H1 (cell line): Measurements from ENCODE around the gene ABHD11. TPM values are rescaled to one million over a fixed set of nuclear protein-coding genes. Genes with fewer than 3 reads are reported as not detected.
A peak's percentile ranks its signal among the peaks of the same experiment; 100 is the strongest.
"Not testable (repeated sequence)": the region's sequence is repeated elsewhere in the genome, so short reads cannot be mapped to it uniquely, and the experiment has no call there.

Experiments
- CTCF ChIA-PET: fragments of 300-600 bp; sonication (Branson Sonifier 250); formaldehyde crosslinking; loops from one replicate; lab custom pipeline; 2021; ENCODE audit not compliant: partially characterized antibody; lab: Charles Lee
- POLR2A ChIA-PET: fragments of 300-600 bp; sonication (Branson Sonifier 250); formaldehyde crosslinking; loops from one replicate; lab custom pipeline; 2021; ENCODE audit warnings: inconsistent platforms; ENCODE audit not compliant: partially characterized antibody; lab: Charles Lee
- DNase-seq, 2 experiments: peaks; one replicate each; pipeline versions ENCODE4 v3.0.0 to v3.0.0-alpha.2; 2010 to 2022; ENCODE audit warnings: low spot score in 2 of 2, low read depth in 1 of 2, mixed read lengths in 1 of 2
- FAIRE-seq: peaks from 2 replicates; lab custom pipeline; 2011; peaks lifted over from hg19 to GRCh38; lab: Jason Lieb, UNC
- H2AFZ ChIP-seq: 2 replicates; pipeline ENCODE4 v1.8.1; 2012; ENCODE audit warnings: low read length, inconsistent platforms
- H2AK5ac ChIP-seq: 2 replicates; pipeline ENCODE4 v1.6.1; 2013; ENCODE audit warnings: low read depth, low read length
- H2BK120ac ChIP-seq: replicated peaks from 2 replicates; pipeline ENCODE3; 2013; ENCODE audit warnings: low read depth, low read length, inconsistent platforms
- H2BK12ac ChIP-seq: 2 replicates; pipeline ENCODE4 v1.6.1; 2013; ENCODE audit warnings: low read depth, low read length
- H2BK15ac ChIP-seq: 2 replicates; pipeline ENCODE4 v1.6.1; 2013; ENCODE audit warnings: low read length
- H2BK20ac ChIP-seq: 2 replicates; pipeline ENCODE4 v1.6.1; 2013; ENCODE audit warnings: low read length
- H2BK5ac ChIP-seq: 2 replicates; pipeline ENCODE4 v1.6.1; 2013; ENCODE audit warnings: low read depth, low read length
- H3K14ac ChIP-seq: 2 replicates; pipeline ENCODE4 v1.6.1; 2013; ENCODE audit warnings: inconsistent platforms; ENCODE audit not compliant: insufficient read length
- H3K18ac ChIP-seq: 2 replicates; pipeline ENCODE4 v1.6.1; 2013; ENCODE audit warnings: low read length; ENCODE audit errors: extremely low read depth
- H3K23ac ChIP-seq: 2 replicates; pipeline ENCODE4 v1.6.1; 2013; ENCODE audit warnings: inconsistent platforms; ENCODE audit not compliant: insufficient read length
- H3K23me2 ChIP-seq: 2 replicates; pipeline ENCODE4 v1.6.1; 2013; ENCODE audit warnings: low read depth, low read length
- H3K27ac ChIP-seq: 2 replicates; pipeline ENCODE4 v1.6.1; 2011; ENCODE audit warnings: low read depth, low read length, inconsistent platforms
- H3K27me3 ChIP-seq, 4 experiments: replicated peaks in 1 of 4; 1 replicate in 1 of 4; 2 replicates in 3 of 4; pipeline versions ENCODE4 v1.6.1 to v1.8.1; 2011 to 2013; ENCODE audit warnings: low read length in 3 of 4, mild to moderate bottlenecking in 3 of 4, inconsistent platforms in 2 of 4, mixed read lengths in 2 of 4, moderate library complexity in 1 of 4; ENCODE audit not compliant: control insufficient read depth in 3 of 4, insufficient read depth in 3 of 4; ENCODE audit errors: extremely low read depth in 1 of 4
- H3K36me3 ChIP-seq, 4 experiments: 2 replicates each; pipeline versions ENCODE4 v1.6.1 to v1.8.1; 2011 to 2013; ENCODE audit warnings: mild to moderate bottlenecking in 4 of 4, low read length in 3 of 4, moderate library complexity in 2 of 4, control low read depth in 1 of 4, inconsistent platforms in 1 of 4; ENCODE audit not compliant: insufficient read depth in 4 of 4, control insufficient read depth in 2 of 4
- H3K4ac ChIP-seq: replicated peaks from 2 replicates; pipeline ENCODE3; 2013; ENCODE audit warnings: low read length, low read depth, mixed read lengths, inconsistent platforms; ENCODE audit not compliant: insufficient read length
- H3K4me1 ChIP-seq, 4 experiments: replicated peaks in 1 of 4; 1 replicate in 1 of 4; 2 replicates in 3 of 4; pipeline versions ENCODE4 v1.6.1 to v1.8.1; 2011 to 2013; ENCODE audit warnings: low read length in 3 of 4, inconsistent platforms in 2 of 4, mixed read lengths in 1 of 4; ENCODE audit not compliant: insufficient read depth in 4 of 4, control insufficient read depth in 3 of 4
- H3K4me2 ChIP-seq, 2 experiments: 2 replicates each; pipeline versions ENCODE4 v1.6.1 to v1.8.1; 2011 to 2013; ENCODE audit warnings: low read depth in 2 of 2, low read length in 2 of 2, control low read depth in 1 of 2, inconsistent platforms in 1 of 2, mild to moderate bottlenecking in 1 of 2; ENCODE audit not compliant: insufficient read depth in 1 of 2
- H3K4me3 ChIP-seq, 4 experiments: fragments of 200-600, 300-600 bp in 1 of 4; sonication (generic), shearing (Covaris generic), sonication (Bioruptor Twin) in 1 of 4; 2 replicates each; pipeline versions ENCODE4 v1.5.1 to v1.8.1; 2011 to 2016; ENCODE audit warnings: low read length in 4 of 4, low read depth in 3 of 4, control low read depth in 2 of 4, inconsistent platforms in 2 of 4, mild to moderate bottlenecking in 2 of 4, mixed read lengths in 1 of 4, moderate library complexity in 1 of 4; ENCODE audit not compliant: insufficient read depth in 2 of 4; ENCODE audit errors: extremely low read depth in 1 of 4
- H3K56ac ChIP-seq: replicated peaks from 2 replicates; pipeline ENCODE3; 2013; ENCODE audit warnings: low read depth, mild to moderate bottlenecking, mixed read lengths, low read length, inconsistent platforms; ENCODE audit not compliant: insufficient read length
- H3K79me1 ChIP-seq: 2 replicates; pipeline ENCODE4 v1.6.1; 2013; ENCODE audit warnings: low read depth, low read length, control low read depth
- H3K79me2 ChIP-seq, 2 experiments: 2 replicates each; pipeline versions ENCODE4 v1.6.1 to v1.8.1; 2012 to 2013; ENCODE audit warnings: low read length in 2 of 2, mild to moderate bottlenecking in 2 of 2, inconsistent platforms in 1 of 2; ENCODE audit not compliant: insufficient read depth in 2 of 2, control insufficient read depth in 1 of 2
- H3K9ac ChIP-seq, 4 experiments: replicated peaks in 1 of 4; 1 replicate in 1 of 4; 2 replicates in 3 of 4; pipeline versions ENCODE4 v1.6.1 to v1.8.1; 2011 to 2013; ENCODE audit warnings: low read depth in 3 of 4, low read length in 3 of 4, control low read depth in 2 of 4, mild to moderate bottlenecking in 2 of 4, moderate library complexity in 2 of 4, inconsistent platforms in 1 of 4; ENCODE audit errors: extremely low read depth in 1 of 4
- H3K9me3 ChIP-seq, 2 experiments: 2 replicates each; pipeline versions ENCODE4 v1.6.1 to v1.8.1; 2012 to 2013; ENCODE audit warnings: mild to moderate bottlenecking in 2 of 2, moderate library complexity in 2 of 2, control low read depth in 1 of 2, inconsistent platforms in 1 of 2, low read depth in 1 of 2, low read length in 1 of 2, mixed read lengths in 1 of 2; ENCODE audit not compliant: insufficient read depth in 2 of 2
- H4K20me1 ChIP-seq, 2 experiments: replicated peaks in 1 of 2; 2 replicates each; pipeline versions ENCODE3 to v1.8.1; 2011 to 2013; ENCODE audit warnings: inconsistent platforms in 2 of 2, low read length in 2 of 2, mild to moderate bottlenecking in 1 of 2; ENCODE audit not compliant: insufficient read depth in 2 of 2, control insufficient read depth in 1 of 2
- H4K5ac ChIP-seq: 2 replicates; pipeline ENCODE4 v1.6.1; 2013; ENCODE audit warnings: low read length, low read depth, mixed read lengths, inconsistent platforms; ENCODE audit not compliant: insufficient read length
- H4K8ac ChIP-seq: 2 replicates; pipeline ENCODE4 v1.8.0; 2013; ENCODE audit warnings: mild to moderate bottlenecking, moderate library complexity, low read length, inconsistent platforms; ENCODE audit not compliant: insufficient read depth; ENCODE audit errors: extremely low read depth
- H4K91ac ChIP-seq: replicated peaks from 2 replicates; pipeline ENCODE3; 2013; ENCODE audit warnings: low read length, mixed read lengths, inconsistent platforms; ENCODE audit not compliant: insufficient read length
- WGBS, 2 experiments: shearing (Covaris generic) in 1 of 2; methylation state at CpG; one replicate each; pipeline versions ENCODE4 v1.1.6 to v1.1.7; 2013 to 2015; ENCODE audit warnings: low lambda C conversion rate in 2 of 2, mixed read lengths in 2 of 2, inconsistent platforms in 1 of 2, low coverage in 1 of 2, missing lambda C conversion rate in 1 of 2; ENCODE audit not compliant: insufficient replicate concordance in 2 of 2, insufficient coverage in 1 of 2, insufficient read length in 1 of 2; ENCODE audit errors: extremely low coverage in 1 of 2, missing lambda C conversion rate in 1 of 2; 5-methylcytosine and 5-hydroxymethylcytosine counted together
- polyA plus RNA-seq, 7 experiments: library from polyadenylated mRNA; depleted of rRNA in 3 of 7; stranded (reverse) in 5 of 7; unstranded in 2 of 7; fragments of >200 nt in 5 of 7; fragments of 200-250 nt in 2 of 7; gene quantifications; 1 replicate in 5 of 7; 2 replicates in 1 of 7; 4 replicates in 1 of 7; pipeline versions ENCODE4 v1.2.1 to v1.2.3, GENCODE V29; 2011 to 2013; ENCODE audit warnings: missing spikeins in 2 of 7, mixed read lengths in 2 of 7
- total RNA-seq: library from RNA; stranded (reverse); fragmentation: NEBNext Ultra II Directional; extraction: Animal tissue kit (Norgen Biotek cat#: 25700); gene quantifications from 2 replicates; pipeline ENCODE4 v1.2.1, GENCODE V29; 2021

ABHD11 gene
- total and polyA plus RNA-seq, 2 of the 8 experiments (the other 6 are each of a cell fraction or from before 2014, with no cell fraction given), result 19.8 to 42.2 TPM

GRCh38 chr7:73720443-73720842 lies 18.2 kb downstream of the ABHD11 start:
- not testable (repeated sequence) for H2BK12ac ChIP-seq, H3K23ac ChIP-seq, H2BK20ac ChIP-seq, H3K56ac ChIP-seq, H3K4ac ChIP-seq, H3K79me1 ChIP-seq, DNase-seq, H3K9ac ChIP-seq, H2AK5ac ChIP-seq, H3K79me2 ChIP-seq, H3K23me2 ChIP-seq, H2BK5ac ChIP-seq, H3K4me1 ChIP-seq, H3K14ac ChIP-seq, H4K20me1 ChIP-seq, H2BK15ac ChIP-seq, H2AFZ ChIP-seq, H3K18ac ChIP-seq, H3K36me3 ChIP-seq, H2BK120ac ChIP-seq, H4K8ac ChIP-seq, H3K4me3 ChIP-seq, H4K5ac ChIP-seq, H4K91ac ChIP-seq, H3K27ac ChIP-seq, FAIRE-seq, H3K9me3 ChIP-seq
- peaks cover 0 to 18% (median 13%) of the 10 kb centered on the region in 4 experiments; a peak in 5 of 7 replicates for H3K27me3 ChIP-seq
- ChIA-PET POLR2A (interaction anchor here (1.2 to 1.5 kb wide), 7 partner anchors 9 to 142 kb away, joined by 3 to 7 read pairs (median 3); partner anchors contain the start of genes ABHD11 and TBL2), CTCF (interaction anchor here (0.8 to 2.2 kb wide), 12 partner anchors 8 to 121 kb away, joined by 3 to 14 read pairs (median 4); partner anchors contain the start of gene VPS37D)
- 97% methylated on average over 9 of the region's 9 CpGs; no CpG with 5 or more reads in 1 of the 2 experiments for WGBS, 2 experiments
- peak overlapping the region in 1 of 2 experiments; percentile 91; a peak in 1 of 4 replicates for H3K4me2 ChIP-seq
